ENCODE measurements around the gene CRPPA.

- no peak for TF ChIP-seq POLR2A (IDR thresholded peaks at IDR 0.05; ENCODE audit: low read depth, low read length)
- TF ChIP-seq CTCF (conservative IDR thresholded peaks at IDR 0.05; ENCODE audit: low read depth, low read length): peak; percentile 36
- TF ChIP-seq SMC3 (IDR thresholded peaks at IDR 0.05; ENCODE audit: low read depth, low read length): 0 out of 2 replicates have a peak, but pooled peaks have one; percentile 23
- TF ChIP-seq RFX5 (IDR thresholded peaks at IDR 0.05; ENCODE audit: low read depth, low read length): no peak
- TF ChIP-seq RAD21 (IDR thresholded peaks at IDR 0.05; ENCODE audit: low read length): peak; percentile 32
- no peak for TF ChIP-seq BHLHE40 (IDR thresholded peaks at IDR 0.05; ENCODE audit: low read depth, low read length)
- no peak for TF ChIP-seq RCOR1 (IDR thresholded peaks at IDR 0.05; ENCODE audit: insufficient replicate concordance, low read length)
- no peak for TF ChIP-seq USF2 (IDR thresholded peaks at IDR 0.05; ENCODE audit: low read depth, low read length)
- no peak for TF ChIP-seq MXI1 (IDR thresholded peaks at IDR 0.05; ENCODE audit: borderline replicate concordance, low read depth, low read length)
- TF ChIP-seq ELK1 (IDR thresholded peaks at IDR 0.05; ENCODE audit: borderline replicate concordance, low read depth, low read length): no peak
- TF ChIP-seq MAFK (IDR thresholded peaks at IDR 0.05; ENCODE audit: low read depth, low read length): no peak
- TF ChIP-seq FOS (IDR thresholded peaks at IDR 0.05; ENCODE audit: low read depth, low read length): no peak
- no peak for TF ChIP-seq CHD1 (IDR thresholded peaks at IDR 0.05; ENCODE audit: low read depth, low read length)
Observed at GRCh38 chr7:16431646-16432424, 10.5 kb upstream of the CRPPA start.

Data from IMR-90 (cell line).